ENCODE data around the gene ANTXR1.

- TF ChIP-seq EZH2phosphoT487 (IDR thresholded peaks at IDR 0.05; ENCODE audit: insufficient read depth, low read depth) (no peak), EZH2 (IDR thresholded peaks at IDR 0.05; ENCODE audit: insufficient read depth, poor library complexity, severe bottlenecking) (no peak)
Observed at GRCh38 chr2:68974946-68975665, 37.9 kb upstream of the ANTXR1 start.
